HG03025 (cell line): Measurements from ENCODE around the gene MUCL3.
"Not testable (repeated sequence)": the region's sequence is repeated elsewhere in the genome, so short reads cannot be mapped to it uniquely, and the experiment has no call there.

Source experiments
- ATAC-seq: cut with Tn5 transposase; IDR thresholded peaks from one replicate; pipeline ENCODE4 v1.9.1; 2021; ENCODE audit warnings: mild to moderate bottlenecking, moderate library complexity; ENCODE audit not compliant: unreplicated experiment, low FRiP score

The MUCL3 gene, protein sequence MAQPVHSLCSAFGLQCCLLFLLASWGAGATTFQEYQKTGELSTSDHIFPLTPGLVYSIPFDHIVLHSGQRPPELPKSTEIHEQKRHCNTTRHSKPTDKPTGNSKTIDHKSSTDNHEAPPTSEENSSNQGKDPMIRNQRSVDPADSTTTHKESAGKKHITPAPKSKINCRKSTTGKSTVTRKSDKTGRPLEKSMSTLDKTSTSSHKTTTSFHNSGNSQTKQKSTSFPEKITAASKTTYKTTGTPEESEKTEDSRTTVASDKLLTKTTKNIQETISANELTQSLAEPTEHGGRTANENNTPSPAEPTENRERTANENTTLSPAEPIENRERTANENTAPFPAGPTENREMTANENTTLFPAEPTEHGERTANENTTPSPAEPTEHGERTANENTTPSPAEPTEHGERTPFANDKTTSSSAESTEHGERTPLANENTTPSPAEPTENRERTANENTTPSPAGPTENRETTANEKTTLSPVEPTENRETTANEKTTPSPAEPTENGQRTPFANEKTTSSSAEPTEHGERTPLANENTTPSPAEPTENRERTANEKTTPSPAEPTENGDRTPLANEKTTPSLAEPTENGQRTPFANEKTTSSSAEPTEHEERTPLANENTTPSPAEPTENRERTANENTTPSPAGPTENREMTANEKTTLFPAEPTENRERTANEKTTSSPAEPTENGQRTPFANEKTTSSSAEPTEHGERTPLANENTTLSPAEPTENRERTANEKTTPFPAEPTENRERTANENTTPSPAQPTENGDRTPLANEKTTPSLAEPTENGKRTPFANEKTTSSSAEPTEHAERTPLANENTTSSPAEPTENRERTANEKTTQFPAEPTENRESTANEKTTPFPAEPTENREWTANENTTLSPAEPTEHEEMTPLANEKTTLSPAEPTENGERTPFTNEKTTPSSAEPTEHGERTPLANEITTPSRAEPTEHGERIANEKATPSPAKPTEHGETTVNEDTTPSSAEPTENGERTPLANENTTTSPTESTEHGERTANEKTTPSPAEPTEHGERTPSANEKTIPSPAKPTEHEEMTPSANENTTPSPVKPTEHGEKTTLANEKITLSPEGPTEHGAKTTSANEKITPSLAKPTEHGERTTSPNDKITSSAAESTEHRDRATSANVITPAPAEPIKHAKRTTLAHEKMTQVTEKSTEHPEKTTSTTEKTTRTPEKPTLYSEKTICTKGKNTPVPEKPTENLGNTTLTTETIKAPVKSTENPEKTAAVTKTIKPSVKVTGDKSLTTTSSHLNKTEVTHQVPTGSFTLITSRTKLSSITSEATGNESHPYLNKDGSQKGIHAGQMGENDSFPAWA (N-terminal part only)

GRCh38 chr6:30940361-30940986, at the start of gene MUCL3:
MUCL3 (plus strand) TSS chr6:30940973; CDS start chr6:30941000, 27 bp downstream.
- ATAC-seq: no peak

GRCh38 chr6:30891450-30891723, 49.4 kb upstream of the MUCL3 start:
- no peak for ATAC-seq

DNA sequence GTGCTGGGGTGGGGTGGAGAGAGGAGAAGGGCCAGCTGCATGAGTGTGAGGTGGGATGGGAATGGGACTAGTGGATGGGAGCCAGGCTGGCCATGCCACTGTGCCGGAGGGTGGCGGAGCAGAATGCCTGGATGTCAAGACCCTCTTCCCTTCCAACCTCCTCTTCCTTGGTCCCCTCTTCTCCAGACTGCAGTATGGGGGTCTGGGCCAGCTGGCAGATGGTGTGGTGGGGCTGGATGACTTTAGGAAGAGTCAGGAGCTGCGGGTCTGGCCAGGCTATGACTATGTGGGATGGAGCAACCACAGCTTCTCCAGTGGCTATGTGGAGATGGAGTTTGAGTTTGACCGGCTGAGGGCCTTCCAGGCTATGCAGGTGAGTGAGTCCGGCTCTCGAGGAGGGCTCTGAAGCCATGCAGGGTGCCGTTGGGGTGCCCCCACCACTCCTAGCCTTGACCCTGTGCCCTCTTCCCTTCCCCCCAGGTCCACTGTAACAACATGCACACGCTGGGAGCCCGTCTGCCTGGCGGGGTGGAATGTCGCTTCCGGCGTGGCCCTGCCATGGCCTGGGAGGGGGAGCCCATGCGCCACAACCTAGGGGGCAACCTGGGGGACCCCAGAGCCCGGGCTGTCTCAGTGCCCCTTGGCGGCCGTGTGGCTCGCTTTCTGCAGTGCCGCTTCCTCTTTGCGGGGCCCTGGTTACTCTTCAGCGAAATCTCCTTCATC, 48.8 kb upstream of the MUCL3 start:
- no peak for ATAC-seq

DNA sequence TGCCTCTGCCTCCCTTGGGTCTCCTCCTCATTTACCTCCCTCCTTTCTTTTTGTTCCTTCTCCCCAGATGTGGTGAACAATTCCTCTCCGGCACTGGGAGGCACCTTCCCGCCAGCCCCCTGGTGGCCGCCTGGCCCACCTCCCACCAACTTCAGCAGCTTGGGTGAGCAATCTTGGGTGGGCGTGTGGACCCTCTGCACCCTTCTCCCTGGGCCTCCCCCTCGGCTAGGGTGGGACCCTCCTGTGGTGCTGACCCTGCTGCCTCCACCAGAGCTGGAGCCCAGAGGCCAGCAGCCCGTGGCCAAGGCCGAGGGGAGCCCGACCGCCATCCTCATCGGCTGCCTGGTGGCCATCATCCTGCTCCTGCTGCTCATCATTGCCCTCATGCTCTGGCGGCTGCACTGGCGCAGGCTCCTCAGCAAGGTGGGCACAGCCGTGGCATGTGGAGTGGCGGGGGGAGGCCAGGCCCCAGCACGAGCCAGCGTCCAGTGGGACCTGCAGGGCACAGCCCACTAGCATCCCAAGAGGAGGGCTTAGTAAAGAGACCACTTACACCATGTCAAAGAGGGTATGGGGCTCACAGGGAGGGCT, 47.7 kb upstream of the MUCL3 start:
- no peak for ATAC-seq

GRCh38 chr6:30893666-30894065, 47.1 kb upstream of the MUCL3 start:
- no peak for ATAC-seq

DNA sequence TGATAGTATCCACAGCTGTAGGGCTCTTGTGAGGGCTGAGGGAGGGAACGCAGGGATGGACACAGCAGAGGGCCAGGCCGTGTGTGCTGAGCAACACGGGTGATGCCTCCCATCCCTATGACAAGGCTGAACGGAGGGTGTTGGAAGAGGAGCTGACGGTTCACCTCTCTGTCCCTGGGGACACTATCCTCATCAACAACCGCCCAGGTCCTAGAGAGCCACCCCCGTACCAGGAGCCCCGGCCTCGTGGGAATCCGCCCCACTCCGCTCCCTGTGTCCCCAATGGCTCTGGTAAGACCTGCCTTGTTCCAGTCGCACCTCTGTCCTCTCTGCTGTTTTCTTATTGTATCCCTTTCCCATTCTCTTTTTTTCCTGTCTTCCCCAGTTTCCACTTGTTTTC, 46.4 kb upstream of the MUCL3 start:
- ATAC-seq: no peak

DNA sequence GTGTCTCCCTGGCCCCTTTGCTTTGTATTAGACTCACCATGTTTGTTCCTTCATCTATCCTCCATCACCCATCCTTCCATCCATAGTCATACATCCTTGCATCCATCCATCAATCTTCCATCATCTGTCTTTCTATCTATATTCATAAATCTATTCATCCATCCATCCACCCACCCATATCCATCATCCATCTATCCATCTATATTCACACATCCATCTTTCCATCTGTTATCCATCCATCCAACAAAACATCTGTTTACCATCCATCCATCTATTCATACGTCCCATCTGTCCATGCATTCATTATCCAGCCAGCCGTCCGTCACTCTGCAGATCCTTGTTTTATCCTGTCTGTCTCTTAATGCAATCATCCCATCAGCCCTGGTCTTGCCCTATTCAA, 45.8 kb upstream of the MUCL3 start:
- ATAC-seq: no peak

DNA sequence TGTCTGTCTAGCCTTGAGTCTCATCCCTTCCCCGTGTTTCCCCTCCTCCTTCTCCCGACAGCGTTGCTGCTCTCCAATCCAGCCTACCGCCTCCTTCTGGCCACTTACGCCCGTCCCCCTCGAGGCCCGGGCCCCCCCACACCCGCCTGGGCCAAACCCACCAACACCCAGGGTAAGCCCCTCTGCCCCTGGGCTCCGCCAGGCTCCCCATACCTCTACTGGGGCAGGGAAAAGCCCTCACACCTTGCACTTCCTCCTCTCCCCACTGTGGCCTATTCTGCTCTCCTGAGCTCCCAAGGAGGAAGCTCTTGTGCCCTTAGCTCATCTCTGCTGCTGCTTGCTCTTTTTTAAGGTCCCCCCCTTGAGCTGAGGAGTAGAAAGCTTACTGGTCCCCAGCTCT, 45.4 kb upstream of the MUCL3 start:
- ATAC-seq: no peak

DNA sequence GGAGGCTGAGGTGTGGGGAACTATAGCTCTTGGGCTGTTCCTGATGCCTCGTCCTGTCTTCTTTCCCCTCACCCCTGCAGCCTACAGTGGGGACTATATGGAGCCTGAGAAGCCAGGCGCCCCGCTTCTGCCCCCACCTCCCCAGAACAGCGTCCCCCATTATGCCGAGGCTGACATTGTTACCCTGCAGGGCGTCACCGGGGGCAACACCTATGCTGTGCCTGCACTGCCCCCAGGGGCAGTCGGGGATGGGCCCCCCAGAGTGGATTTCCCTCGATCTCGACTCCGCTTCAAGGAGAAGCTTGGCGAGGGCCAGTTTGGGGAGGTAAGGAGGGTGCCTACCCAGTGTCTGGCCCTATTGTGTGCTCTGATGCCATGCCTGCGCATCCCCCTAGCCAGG, 44.2 kb upstream of the MUCL3 start:
- ATAC-seq: no peak

GRCh38 chr6:30897882-30898281, 42.9 kb upstream of the MUCL3 start:
- ATAC-seq: no peak

GRCh38 chr6:30898750-30899360, 41.9 kb upstream of the MUCL3 start:
- no peak for ATAC-seq

GRCh38 chr6:30900863-30901417, 39.8 kb upstream of the MUCL3 start:
- ATAC-seq: no peak

GRCh38 chr6:30901436-30901835, 39.3 kb upstream of the MUCL3 start:
- no peak for ATAC-seq

- ATAC-seq: not testable (repeated sequence)
Observed at GRCh38 chr6:30902196-30902595, 38.6 kb upstream of the MUCL3 start.

DNA sequence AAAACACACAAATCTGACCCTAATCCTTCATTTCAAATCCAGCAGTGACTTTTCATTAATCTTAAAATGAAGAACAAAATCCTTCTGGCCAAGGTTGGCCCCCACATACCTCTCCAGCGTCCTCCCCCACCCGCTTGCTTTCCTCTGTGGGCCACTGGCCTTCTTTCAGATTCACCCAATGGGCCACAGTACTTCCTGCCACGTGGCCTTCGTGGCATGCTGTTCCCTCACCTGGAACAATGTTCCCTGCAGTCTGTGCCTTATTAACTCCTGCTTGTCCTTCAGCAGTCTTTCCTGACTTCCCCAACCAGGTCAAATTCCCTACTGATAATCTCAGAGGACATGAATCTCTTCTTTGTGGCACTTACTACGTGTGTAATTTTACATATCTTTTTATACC, 38.1 kb upstream of the MUCL3 start:
- ATAC-seq: no peak

DNA sequence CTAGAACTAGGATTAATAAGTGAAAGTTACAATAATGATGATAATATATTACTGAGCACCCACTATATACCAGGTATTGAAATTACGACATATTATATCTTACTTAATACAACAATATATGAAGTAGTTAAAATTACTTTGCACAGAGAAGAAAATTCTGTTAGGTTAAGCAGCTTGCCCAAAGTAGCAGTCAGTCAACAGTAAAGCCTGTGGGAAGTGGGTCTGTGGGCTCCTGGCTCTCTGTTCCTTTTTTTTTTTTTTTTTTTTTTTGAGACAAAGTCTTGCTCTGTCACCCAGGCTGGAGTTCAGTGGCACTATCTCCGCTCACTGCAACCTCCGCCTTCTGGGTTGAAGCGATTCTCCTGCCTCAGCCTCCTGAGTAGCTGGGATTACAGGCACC, 37.5 kb upstream of the MUCL3 start:
- no peak for ATAC-seq

DNA sequence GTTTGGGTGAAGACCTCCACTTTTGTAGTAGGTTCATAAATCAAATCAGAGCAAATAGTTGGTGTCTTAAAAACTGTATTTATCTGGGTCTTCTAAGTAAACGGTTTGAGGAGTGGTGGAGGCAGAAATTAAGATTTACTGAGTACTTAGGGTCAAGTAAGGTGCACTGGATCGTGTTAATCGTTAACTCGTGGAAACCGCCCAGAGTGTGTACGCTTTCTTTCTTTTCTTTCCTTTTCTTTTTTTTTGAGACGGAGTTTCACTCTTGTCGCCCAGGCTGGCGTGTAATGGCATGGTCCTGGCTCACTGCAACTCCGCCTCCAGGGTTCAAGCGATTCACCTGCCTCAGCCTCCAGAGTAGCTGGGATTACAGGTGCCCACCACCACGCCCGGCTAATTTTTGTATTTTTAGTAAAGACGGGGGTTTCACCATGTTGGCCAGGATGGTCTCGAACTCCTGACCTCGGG, 33.4 kb upstream of the MUCL3 start:
- not testable (repeated sequence) for ATAC-seq

DNA sequence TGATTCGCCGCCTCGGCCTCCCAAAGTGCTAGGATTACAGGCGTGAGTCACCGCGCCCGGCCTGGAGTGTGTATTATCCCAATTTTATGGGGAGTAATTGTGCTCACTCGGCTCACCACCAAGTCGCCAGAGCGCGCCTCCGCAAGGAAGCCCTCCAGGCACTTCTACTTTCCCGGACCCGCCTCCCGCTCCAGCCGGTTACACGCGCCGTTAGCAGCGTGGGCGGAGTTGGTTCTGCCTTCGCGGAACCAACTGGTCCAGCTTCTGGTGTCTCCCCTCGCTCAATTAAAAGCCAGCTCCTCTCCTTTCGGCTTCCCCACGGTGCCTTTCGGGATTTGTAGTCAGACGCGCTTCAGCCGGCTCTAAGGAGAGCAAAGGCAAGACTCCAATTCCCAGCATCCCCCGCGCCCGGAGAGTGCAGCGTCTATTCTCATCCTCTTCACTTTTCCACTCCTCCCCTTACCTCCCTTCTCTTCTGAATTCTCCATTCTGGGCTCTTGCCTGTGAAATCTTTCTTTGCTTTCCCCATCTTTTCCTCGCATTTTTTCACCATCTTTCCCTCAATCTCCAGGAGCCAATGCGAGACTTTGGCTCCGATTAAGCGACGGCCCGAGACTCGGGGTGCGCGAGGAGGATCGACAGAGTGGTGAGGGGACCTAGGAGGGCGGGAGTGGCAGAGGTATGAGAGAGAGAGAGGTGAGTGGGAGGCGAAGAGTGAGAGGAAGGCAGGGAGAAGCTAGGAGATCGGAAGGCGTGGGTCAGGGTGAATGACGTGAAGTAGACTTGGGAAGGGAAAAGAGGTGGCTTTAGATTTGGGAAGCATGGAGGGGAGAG, 32.8 kb upstream of the MUCL3 start, which contains the start of gene GTF2H4:
GTF2H4 (plus strand) TSS at position 450 of the 834 bp plus-strand sequence.
- ATAC-seq: peak; percentile 91
